H9 (cell line): ENCODE measurements around the gene HERPUD2. TPM values are rescaled to one million over a fixed set of nuclear protein-coding genes. Genes with fewer than 3 reads are reported as not detected.

Experiments
- DNase-seq: peaks from one replicate; pipeline ENCODE4 v3.0.0-alpha.2; 2017
- H2AFZ ChIP-seq: one replicate; pipeline ENCODE4 v1.6.1; 2013; ENCODE audit warnings: mild to moderate bottlenecking, low read length, control low read depth, moderate library complexity
- H2AK5ac ChIP-seq: 2 replicates; pipeline ENCODE4 v1.6.1; 2013; ENCODE audit warnings: low read length, control low read depth, mixed read lengths; ENCODE audit not compliant: insufficient read length
- H2BK120ac ChIP-seq: one replicate; pipeline ENCODE4 v1.6.1; 2013; ENCODE audit warnings: low read depth, mild to moderate bottlenecking, low read length, control low read depth, inconsistent platforms; ENCODE audit not compliant: poor library complexity, severe bottlenecking
- H2BK12ac ChIP-seq: 2 replicates; pipeline ENCODE4 v1.6.1; 2013; ENCODE audit warnings: low read length, control low read depth, mixed read lengths, low read depth; ENCODE audit not compliant: insufficient read length
- H2BK15ac ChIP-seq: 2 replicates; pipeline ENCODE4 v1.6.1; 2013; ENCODE audit warnings: low read depth, low read length, control low read depth
- H2BK20ac ChIP-seq: one replicate; pipeline ENCODE4 v1.6.1; 2013; ENCODE audit warnings: low read depth, mild to moderate bottlenecking, low read length, control low read depth, inconsistent platforms; ENCODE audit not compliant: poor library complexity, severe bottlenecking
- H2BK5ac ChIP-seq: 2 replicates; pipeline ENCODE4 v1.6.1; 2013; ENCODE audit warnings: low read length, control low read depth, mixed read lengths; ENCODE audit not compliant: insufficient read length
- H3K14ac ChIP-seq: 2 replicates; pipeline ENCODE4 v1.6.1; 2013; ENCODE audit warnings: low read length, control low read depth; ENCODE audit not compliant: insufficient read depth
- H3K18ac ChIP-seq: 2 replicates; pipeline ENCODE4 v1.6.1; 2013; ENCODE audit warnings: low read depth, mild to moderate bottlenecking, mixed read lengths, low read length, control low read depth; ENCODE audit not compliant: insufficient read length
- H3K23ac ChIP-seq: 2 replicates; pipeline ENCODE4 v1.6.1; 2013; ENCODE audit warnings: low read length, control low read depth, mixed read lengths, low read depth; ENCODE audit not compliant: insufficient read length
- H3K23me2 ChIP-seq: 2 replicates; pipeline ENCODE4 v1.6.1; 2013; ENCODE audit warnings: low read depth, mild to moderate bottlenecking, mixed read lengths, low read length, control low read depth; ENCODE audit not compliant: insufficient read length, poor library complexity, severe bottlenecking
- H3K27ac ChIP-seq: 2 replicates; pipeline ENCODE4 v1.5.1; 2013; ENCODE audit warnings: low read length, control low read depth, mixed read lengths, low read depth; ENCODE audit not compliant: insufficient read length
- H3K27me3 ChIP-seq: 2 replicates; pipeline ENCODE4 v1.6.1; 2013; ENCODE audit warnings: low read length, control low read depth, inconsistent platforms; ENCODE audit not compliant: insufficient read depth
- H3K4ac ChIP-seq: 2 replicates; pipeline ENCODE4 v1.6.1; 2013; ENCODE audit warnings: low read depth, mild to moderate bottlenecking, control low read depth, inconsistent platforms, low read length, moderate library complexity
- H3K4me1 ChIP-seq: 2 replicates; pipeline ENCODE4 v1.6.1; 2013; ENCODE audit warnings: low read length, control low read depth, inconsistent platforms; ENCODE audit not compliant: insufficient read depth
- H3K4me2 ChIP-seq: 2 replicates; pipeline ENCODE4 v1.6.1; 2013; ENCODE audit warnings: low read length, control low read depth, mixed read lengths; ENCODE audit not compliant: insufficient read length, insufficient read depth
- H3K56ac ChIP-seq: 2 replicates; pipeline ENCODE4 v1.6.1; 2013; ENCODE audit warnings: low read depth, mild to moderate bottlenecking, mixed read lengths, low read length, control low read depth; ENCODE audit not compliant: insufficient read length
- H3K79me1 ChIP-seq: 2 replicates; pipeline ENCODE4 v1.6.1; 2013; ENCODE audit warnings: low read depth, mild to moderate bottlenecking, moderate library complexity, low read length, control low read depth, inconsistent platforms; ENCODE audit not compliant: insufficient read depth, poor library complexity, severe bottlenecking
- H3K79me2 ChIP-seq: 2 replicates; pipeline ENCODE4 v1.6.1; 2013; ENCODE audit warnings: low read length, control low read depth, inconsistent platforms; ENCODE audit not compliant: insufficient read depth
- H3K9ac ChIP-seq: 2 replicates; pipeline ENCODE4 v1.6.1; 2013; ENCODE audit warnings: low read length, control low read depth, mixed read lengths; ENCODE audit not compliant: insufficient read length; ENCODE audit errors: extremely low read depth
- H3K9me3 ChIP-seq: one replicate; pipeline ENCODE4 v1.6.1; 2013; ENCODE audit warnings: low read depth, low read length, inconsistent platforms; ENCODE audit not compliant: control insufficient read depth
- H3T11ph ChIP-seq: one replicate; pipeline ENCODE4 v1.6.1; 2013; ENCODE audit warnings: mild to moderate bottlenecking, low read length, control low read depth, inconsistent platforms
- H4K20me1 ChIP-seq: one replicate; pipeline ENCODE4 v1.6.1; 2013; ENCODE audit not compliant: control insufficient read depth, insufficient read length, insufficient read depth
- H4K5ac ChIP-seq: 2 replicates; pipeline ENCODE4 v1.6.1; 2013; ENCODE audit warnings: low read depth, mild to moderate bottlenecking, mixed read lengths, low read length, control low read depth; ENCODE audit not compliant: insufficient read length
- H4K8ac ChIP-seq: replicated peaks from 2 replicates; pipeline ENCODE4 v1.6.1; 2013; ENCODE audit warnings: low read length, control low read depth, mixed read lengths, low read depth; ENCODE audit not compliant: insufficient read length
- H4K91ac ChIP-seq: 2 replicates; pipeline ENCODE4 v1.6.1; 2013; ENCODE audit warnings: low read depth, mild to moderate bottlenecking, moderate library complexity, mixed read lengths, low read length, control low read depth; ENCODE audit not compliant: insufficient read length
- H3K27ac Mint-ChIP-seq, 3 experiments: 2 replicates in 2 of 3; 3 replicates in 1 of 3; pipeline ENCODE4 v1.8.0; 2020 to 2021; ENCODE audit warnings: mixed read lengths in 3 of 3, mild to moderate bottlenecking in 1 of 3, moderate library complexity in 1 of 3
- H3K27me3 Mint-ChIP-seq: 2 replicates; pipeline ENCODE4 v1.8.0; 2021; ENCODE audit warnings: low read depth, mild to moderate bottlenecking, moderate library complexity, mixed read lengths
- H3K36me3 Mint-ChIP-seq, 3 experiments: 2 replicates in 2 of 3; 3 replicates in 1 of 3; pipeline ENCODE4 v1.8.0; 2020 to 2021; ENCODE audit warnings: low read depth in 3 of 3, mixed read lengths in 3 of 3; ENCODE audit not compliant: insufficient read depth in 1 of 3
- H3K4me1 Mint-ChIP-seq, 2 experiments: 2 replicates each; pipeline ENCODE4 v1.8.0; 2020; ENCODE audit warnings: mixed read lengths in 2 of 2
- H3K4me3 Mint-ChIP-seq, 2 experiments: 2 replicates in 1 of 2; 3 replicates in 1 of 2; pipeline ENCODE4 v1.8.0; 2020 to 2021; ENCODE audit warnings: mild to moderate bottlenecking in 2 of 2, mixed read lengths in 2 of 2, moderate library complexity in 1 of 2
- H3K9me3 Mint-ChIP-seq, 2 experiments: 2 replicates in 1 of 2; 3 replicates in 1 of 2; pipeline ENCODE4 v1.8.0; 2020; ENCODE audit warnings: mild to moderate bottlenecking in 2 of 2, mixed read lengths in 2 of 2, moderate library complexity in 1 of 2
- CTCF ChIP-seq: fragments of 200-600 bp; sonication (generic); conservative IDR thresholded peaks from 3 replicates; pipeline ENCODE4 v1.8.0; 2021; ENCODE audit warnings: antibody characterized with exemption, mild to moderate bottlenecking
- WGBS: extraction: QIAGEN DNeasy Blood & Tissue Kit; methylation state at CpG from one replicate; pipeline ENCODE4 v1.1.7; 2013; ENCODE audit warnings: missing lambda C conversion rate, low lambda C conversion rate, mixed read lengths; ENCODE audit not compliant: insufficient read length; ENCODE audit errors: extremely low coverage; 5-methylcytosine and 5-hydroxymethylcytosine counted together
- long read RNA-seq: library from polyadenylated mRNA; unstranded; transcript quantifications from one replicate; pipeline ENCODE4 v2.0.0, GENCODE V29; 2020
- total RNA-seq: library from RNA; stranded (reverse); gene quantifications from 2 replicates; pipeline ENCODE4 v1.2.1, GENCODE V29; 2021

HERPUD2 gene
- total RNA-seq: 14.6 and 17.0 TPM in 2 replicates
- long read RNA-seq, transcript HERPUD2-202 (8 exons, 3,057 nt): major isoform, 12 of 18 reads
- long read RNA-seq, partial matches to known transcripts: 0 of 18 reads
- long read RNA-seq, other reads (novel, unspliced or antisense): 5 of 18 reads

GRCh38 chr7:35694784-35695472 is at the start of gene HERPUD2:
Gene HERPUD2, minus strand, starts transcription at chr7:35695135. Its CDS starts 805 bp downstream, at chr7:35694330.
- Histone ChIP-seq H3K4ac (peak within 1 kb of the TSS; percentile 38; the same call in 1 of the 2 replicates), H3K79me2 (no peaks in the 10 kb centered on the region; the same call in 1 of the 2 replicates), H3K79me1 (no peaks in the 10 kb centered on the region), H3K4me1 (peaks cover 4% of the 10 kb centered on the region; the same call in 1 of the 2 replicates), H4K8ac (peak within 1 kb of the TSS; percentile 8), H3K23me2 (peaks cover 14% of the 10 kb centered on the region), H3K27ac (no peak within 1 kb of the TSS), H2BK15ac (no peak within 1 kb of the TSS), H3K9ac (peak within 1 kb of the TSS; percentile 91), H3K27me3 (no peaks in the 10 kb centered on the region), H2BK20ac (no peak within 1 kb of the TSS), H4K5ac (peak within 1 kb of the TSS; percentile 30), H2AK5ac (no peak within 1 kb of the TSS), H4K20me1 (no peaks in the 10 kb centered on the region), H3K18ac (peak within 1 kb of the TSS; percentile 68), H3K56ac (no peak within 1 kb of the TSS), H3K9me3 (no peaks in the 10 kb centered on the region), H2AFZ (no peak within 1 kb of the TSS), H2BK5ac (no peak within 1 kb of the TSS), H3T11ph (no peak within 1 kb of the TSS), H4K91ac (no peak within 1 kb of the TSS), H3K23ac (no peak within 1 kb of the TSS), H2BK120ac (no peak within 1 kb of the TSS), H3K14ac (peak within 1 kb of the TSS; percentile 85), H3K4me2 (peak within 1 kb of the TSS; percentile 95), H2BK12ac (no peak within 1 kb of the TSS)
- TF ChIP-seq CTCF: no peak
- Mint-ChIP-seq H3K36me3 (peaks cover 12 to 33% (median 12%) of the 10 kb centered on the region in 3 experiments), H3K9me3 (peaks cover 0 to 11% of the 10 kb centered on the region in 2 experiments; a peak in 3 of 5 replicates), H3K27ac (peak within 1 kb of the TSS; percentile 88 to 97 (median 94)), H3K4me1 (peaks cover 42 to 47% of the 10 kb centered on the region in 2 experiments), H3K4me3 (peak within 1 kb of the TSS; percentile 91 to 96), H3K27me3 (no peaks in the 10 kb centered on the region; the same call in 1 of the 2 replicates)
- no CpG with 5 or more reads among the region's 68 CpGs for WGBS
- peak; percentile 95 for DNase-seq
